Measurements from ENCODE around the gene KAZALD1.

KAZALD1 gene

DNA sequence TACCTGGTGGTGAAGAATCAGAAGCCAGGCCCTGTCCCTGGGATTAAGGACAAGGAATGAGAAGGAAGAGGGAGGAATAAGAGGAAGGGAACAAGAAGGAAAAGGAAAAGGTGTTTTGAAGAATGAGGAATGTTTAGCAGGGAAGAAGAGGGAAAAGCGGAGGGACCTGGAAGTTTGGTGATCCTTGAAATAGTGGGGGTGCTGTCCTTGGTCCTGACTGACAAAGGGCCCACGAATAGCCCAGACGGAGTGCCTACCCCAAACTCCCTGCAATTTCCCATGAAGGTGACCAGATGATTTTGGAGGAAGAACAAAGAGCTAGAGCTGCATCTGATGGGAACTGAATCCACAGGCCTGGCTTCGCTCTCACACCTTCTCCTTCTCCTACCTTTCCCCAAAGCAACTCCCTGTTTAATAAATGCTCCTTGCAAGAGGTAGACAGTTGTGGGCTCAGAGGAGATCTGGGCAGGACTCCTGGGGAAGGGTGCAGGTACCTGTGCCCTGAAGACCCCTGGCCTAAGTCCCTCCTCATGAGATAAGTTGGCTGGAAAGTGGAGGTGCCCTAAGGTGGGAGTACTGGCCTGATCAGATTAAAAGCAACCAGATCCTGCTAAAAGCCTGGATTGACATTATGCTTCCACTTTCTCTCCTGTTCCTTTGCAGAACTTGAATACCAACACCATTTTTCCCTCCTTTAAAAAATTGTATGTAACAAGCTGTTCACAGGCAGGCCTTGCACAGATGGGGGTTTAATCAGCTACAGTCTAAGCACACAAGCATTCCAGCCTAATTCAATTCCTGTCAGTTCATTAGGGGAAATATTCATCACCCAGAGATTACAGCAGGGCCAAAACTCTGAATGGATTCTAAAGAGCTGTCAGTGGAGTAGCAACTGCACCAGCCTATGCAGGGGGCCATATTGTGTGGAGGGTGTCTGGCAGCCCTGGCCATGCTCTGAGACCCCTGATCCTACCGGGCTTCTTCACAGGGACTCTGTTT lies 19.4 kb downstream of the KAZALD1 start:
- in situ Hi-C loops (cut with HindIII; ENCODE audit: low sequenced_read_pairs): no loop called here

DNA sequence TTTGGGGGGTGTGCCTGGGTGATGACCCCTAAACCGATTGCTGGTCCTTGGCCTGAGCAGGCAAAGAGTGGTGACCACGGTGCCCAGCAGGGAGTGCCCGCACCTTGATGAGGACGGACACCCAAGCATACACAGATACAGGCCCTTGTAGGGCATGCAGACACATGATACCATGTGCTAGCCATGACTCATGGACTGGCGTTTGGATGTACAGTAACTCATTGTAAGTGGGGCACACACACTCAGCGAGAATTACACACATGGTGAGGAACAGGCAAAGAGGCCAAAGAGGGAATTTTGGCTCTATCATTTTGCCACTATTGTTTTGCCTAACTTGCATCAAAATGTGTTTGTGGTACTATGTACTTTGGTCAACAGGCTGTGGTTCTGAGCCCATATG lies 24.1 kb downstream of the KAZALD1 start:
- in situ Hi-C loops (cut with HindIII; ENCODE audit: low sequenced_read_pairs): no loop called here
- TF ChIP-seq, protein P1, sequence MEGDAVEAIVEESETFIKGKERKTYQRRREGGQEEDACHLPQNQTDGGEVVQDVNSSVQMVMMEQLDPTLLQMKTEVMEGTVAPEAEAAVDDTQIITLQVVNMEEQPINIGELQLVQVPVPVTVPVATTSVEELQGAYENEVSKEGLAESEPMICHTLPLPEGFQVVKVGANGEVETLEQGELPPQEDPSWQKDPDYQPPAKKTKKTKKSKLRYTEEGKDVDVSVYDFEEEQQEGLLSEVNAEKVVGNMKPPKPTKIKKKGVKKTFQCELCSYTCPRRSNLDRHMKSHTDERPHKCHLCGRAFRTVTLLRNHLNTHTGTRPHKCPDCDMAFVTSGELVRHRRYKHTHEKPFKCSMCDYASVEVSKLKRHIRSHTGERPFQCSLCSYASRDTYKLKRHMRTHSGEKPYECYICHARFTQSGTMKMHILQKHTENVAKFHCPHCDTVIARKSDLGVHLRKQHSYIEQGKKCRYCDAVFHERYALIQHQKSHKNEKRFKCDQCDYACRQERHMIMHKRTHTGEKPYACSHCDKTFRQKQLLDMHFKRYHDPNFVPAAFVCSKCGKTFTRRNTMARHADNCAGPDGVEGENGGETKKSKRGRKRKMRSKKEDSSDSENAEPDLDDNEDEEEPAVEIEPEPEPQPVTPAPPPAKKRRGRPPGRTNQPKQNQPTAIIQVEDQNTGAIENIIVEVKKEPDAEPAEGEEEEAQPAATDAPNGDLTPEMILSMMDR (IDR thresholded peaks at IDR 0.05; ENCODE audit: low read depth, low read length, missing control alignments): no peak
- no peak for DNase-seq (ENCODE audit: low read depth)
- no peak overlapping the region for H3K4me3 ChIP-seq (ENCODE audit: low read depth, low read length)

More for the DNA sequence above, 19.4 kb downstream of the KAZALD1 start:
- TF ChIP-seq, protein P1 (IDR thresholded peaks at IDR 0.05; ENCODE audit: low read depth, low read length, missing control alignments): no peak
- no peak for DNase-seq (ENCODE audit: low read depth)
- H3K4me3 ChIP-seq (ENCODE audit: low read depth, low read length): no peak overlapping the region

DNA sequence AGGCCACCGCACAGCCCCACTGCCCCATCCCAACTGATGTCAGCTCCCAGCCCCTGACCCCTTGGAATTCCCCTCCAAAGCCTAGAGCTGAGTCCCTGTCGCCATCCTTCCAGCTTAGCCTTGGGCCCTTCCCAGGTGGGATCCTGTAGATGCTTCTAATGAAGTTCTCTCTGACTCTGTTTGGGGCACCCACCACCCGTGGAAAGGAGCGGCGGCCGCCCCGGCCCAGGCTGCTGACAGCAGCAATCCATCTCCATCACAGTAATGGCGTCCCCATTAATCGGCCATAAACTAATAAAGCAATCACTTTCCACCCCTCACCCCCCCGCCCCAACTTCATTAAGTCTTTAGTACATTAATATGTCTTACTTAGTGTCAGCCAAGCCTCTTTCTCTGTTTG lies 25.6 kb downstream of the KAZALD1 start:
- TF ChIP-seq, protein P1 (IDR thresholded peaks at IDR 0.05; ENCODE audit: low read depth, low read length, missing control alignments): no peak
- H3K4me3 ChIP-seq (ENCODE audit: low read depth, low read length): no peak overlapping the region
- in situ Hi-C loops (cut with HindIII; ENCODE audit: low sequenced_read_pairs): no loop called here
- DNase-seq (ENCODE audit: low read depth): no peak

DNA sequence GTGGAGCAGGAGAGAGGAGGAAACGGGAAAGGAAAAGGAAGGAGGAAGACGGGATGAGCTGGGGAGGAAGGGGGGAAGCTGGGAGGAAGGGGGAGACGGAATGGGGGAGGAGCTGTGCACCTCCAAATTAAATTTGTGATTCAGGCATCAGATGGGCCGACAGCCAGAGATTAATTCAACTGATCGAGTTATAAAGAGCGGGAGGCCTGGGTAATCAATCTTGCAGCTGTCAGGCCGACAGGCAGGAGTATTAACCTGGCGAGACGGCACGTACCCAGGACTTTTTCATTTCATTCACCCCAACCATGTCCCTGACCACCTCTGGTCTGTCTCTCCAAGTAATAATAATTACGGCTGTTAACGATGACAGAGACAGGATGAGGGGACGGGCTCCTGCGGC lies 26.2 kb downstream of the KAZALD1 start:
- in situ Hi-C loops (cut with HindIII; ENCODE audit: low sequenced_read_pairs): no loop called here
- TF ChIP-seq, protein P1 (IDR thresholded peaks at IDR 0.05; ENCODE audit: low read depth, low read length, missing control alignments): no peak
- no peak overlapping the region for H3K4me3 ChIP-seq (ENCODE audit: low read depth, low read length)
- no peak for DNase-seq (ENCODE audit: low read depth)

DNA sequence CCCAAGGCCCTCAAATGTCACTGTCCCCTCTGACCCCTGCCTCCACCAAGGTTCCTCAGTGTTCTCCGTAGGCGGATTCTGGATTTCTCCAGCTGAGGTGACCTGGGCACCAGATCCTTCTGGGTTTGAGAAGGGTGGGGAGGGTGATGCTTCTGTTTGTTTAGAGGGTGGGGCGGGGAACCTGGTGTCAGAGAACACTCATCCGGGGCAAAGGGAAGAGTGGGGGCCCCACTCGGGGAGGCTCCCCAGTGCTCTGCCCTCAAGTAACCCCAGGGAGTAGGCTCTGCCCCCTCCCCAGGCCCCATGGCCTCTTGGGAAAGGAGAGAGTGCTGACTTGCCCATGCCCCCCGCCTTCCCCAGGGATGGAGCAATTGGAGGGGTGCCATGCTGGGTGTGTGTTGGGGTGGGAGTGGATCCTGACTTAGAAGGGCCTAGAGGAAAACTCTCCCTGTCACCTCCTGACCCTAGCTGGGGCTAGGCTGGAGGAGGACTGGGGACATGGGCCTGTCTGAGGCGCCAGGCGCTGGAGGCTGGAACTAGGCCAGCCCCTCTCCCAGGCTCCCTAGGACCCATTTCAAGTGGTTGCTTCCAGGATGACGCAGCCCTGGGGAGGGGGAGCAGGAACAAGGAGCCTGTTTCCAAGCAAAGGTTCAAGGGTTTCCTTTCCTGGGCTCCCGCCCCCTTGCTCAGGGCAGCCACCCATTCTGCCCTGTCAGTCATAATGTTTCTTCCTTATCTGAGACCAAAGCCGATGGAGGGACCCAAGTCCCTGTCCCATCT lies 27.9 kb downstream of the KAZALD1 start:
- no peak overlapping the region for H3K4me3 ChIP-seq (ENCODE audit: low read depth, low read length)
- TF ChIP-seq, protein P1 (IDR thresholded peaks at IDR 0.05; ENCODE audit: low read depth, low read length, missing control alignments): no peak
- in situ Hi-C loops (cut with HindIII; ENCODE audit: low sequenced_read_pairs): no loop called here
- DNase-seq (ENCODE audit: low read depth): no peak

DNA sequence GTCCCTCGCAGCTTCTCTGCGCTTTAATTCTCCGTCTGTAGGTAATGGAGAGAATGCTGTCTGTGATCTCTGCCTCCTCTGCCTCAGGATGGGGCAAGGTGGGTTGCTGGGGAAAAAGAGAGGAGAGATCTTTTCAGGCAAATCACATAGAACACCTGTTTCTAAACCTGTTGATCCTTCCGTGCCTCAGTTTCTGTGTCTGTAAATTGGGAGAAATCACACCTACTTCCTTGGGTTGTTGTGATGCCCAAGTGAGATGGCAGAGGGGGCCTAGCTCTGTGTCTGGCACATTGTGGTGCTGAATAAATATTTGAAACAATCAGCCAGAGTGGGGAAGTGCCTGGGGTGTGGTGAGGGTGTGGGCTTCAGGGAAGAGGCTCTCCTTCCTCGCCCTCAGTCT lies 28.8 kb downstream of the KAZALD1 start:
- in situ Hi-C loops (cut with HindIII; ENCODE audit: low sequenced_read_pairs): no loop called here
- H3K4me3 ChIP-seq (ENCODE audit: low read depth, low read length): no peak overlapping the region
- TF ChIP-seq, protein P1 (IDR thresholded peaks at IDR 0.05; ENCODE audit: low read depth, low read length, missing control alignments): no peak
- DNase-seq (ENCODE audit: low read depth): no peak
